ENCODE results near the gene MYO10.

MYO10 gene

GRCh38 chr5:16827755-16828154, 108.3 kb downstream of the MYO10 start:
- Histone ChIP-seq H3K4me1 (ENCODE audit: insufficient read depth, low read length) (no peaks in the 10 kb centered on the region), H3K27me3 (ENCODE audit: insufficient read depth, low read length, poor library complexity) (no peaks in the 10 kb centered on the region), H3K27ac (ENCODE audit: low read length) (no peak overlapping the region), H3K4me3 (ENCODE audit: low read depth in 1 of 2, low read length in 2 of 2) (no peak overlapping the region), H3K79me2 (ENCODE audit: insufficient read depth, low read length) (no peaks in the 10 kb centered on the region), H4K20me1 (ENCODE audit: insufficient read depth, low read length) (no peaks in the 10 kb centered on the region), H3K9ac (ENCODE audit: low read depth, low read length) (no peak overlapping the region), H3K9me3 (ENCODE audit: insufficient read depth, low read length, severe bottlenecking) (no peaks in the 10 kb centered on the region), H3K4me2 (ENCODE audit: insufficient read depth, low read length) (no peak overlapping the region), H2AFZ (ENCODE audit: low read depth, low read length) (no peak overlapping the region), H3K36me3 (ENCODE audit: insufficient read depth, low read length) (no peaks in the 10 kb centered on the region)
- DNase-seq, result no peak
- ATAC-seq (ENCODE audit: insufficient read depth, low read depth), result no peak
- TF ChIP-seq, protein P1, sequence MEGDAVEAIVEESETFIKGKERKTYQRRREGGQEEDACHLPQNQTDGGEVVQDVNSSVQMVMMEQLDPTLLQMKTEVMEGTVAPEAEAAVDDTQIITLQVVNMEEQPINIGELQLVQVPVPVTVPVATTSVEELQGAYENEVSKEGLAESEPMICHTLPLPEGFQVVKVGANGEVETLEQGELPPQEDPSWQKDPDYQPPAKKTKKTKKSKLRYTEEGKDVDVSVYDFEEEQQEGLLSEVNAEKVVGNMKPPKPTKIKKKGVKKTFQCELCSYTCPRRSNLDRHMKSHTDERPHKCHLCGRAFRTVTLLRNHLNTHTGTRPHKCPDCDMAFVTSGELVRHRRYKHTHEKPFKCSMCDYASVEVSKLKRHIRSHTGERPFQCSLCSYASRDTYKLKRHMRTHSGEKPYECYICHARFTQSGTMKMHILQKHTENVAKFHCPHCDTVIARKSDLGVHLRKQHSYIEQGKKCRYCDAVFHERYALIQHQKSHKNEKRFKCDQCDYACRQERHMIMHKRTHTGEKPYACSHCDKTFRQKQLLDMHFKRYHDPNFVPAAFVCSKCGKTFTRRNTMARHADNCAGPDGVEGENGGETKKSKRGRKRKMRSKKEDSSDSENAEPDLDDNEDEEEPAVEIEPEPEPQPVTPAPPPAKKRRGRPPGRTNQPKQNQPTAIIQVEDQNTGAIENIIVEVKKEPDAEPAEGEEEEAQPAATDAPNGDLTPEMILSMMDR (IDR thresholded peaks at IDR 0.05; ENCODE audit: borderline replicate concordance, extremely low read depth, low read length, poor library complexity, severe bottlenecking), result no peak
- no peak for TF ChIP-seq EZH2 (IDR thresholded peaks at IDR 0.05; ENCODE audit: borderline replicate concordance, low read depth, low read length, severe bottlenecking)

DNA sequence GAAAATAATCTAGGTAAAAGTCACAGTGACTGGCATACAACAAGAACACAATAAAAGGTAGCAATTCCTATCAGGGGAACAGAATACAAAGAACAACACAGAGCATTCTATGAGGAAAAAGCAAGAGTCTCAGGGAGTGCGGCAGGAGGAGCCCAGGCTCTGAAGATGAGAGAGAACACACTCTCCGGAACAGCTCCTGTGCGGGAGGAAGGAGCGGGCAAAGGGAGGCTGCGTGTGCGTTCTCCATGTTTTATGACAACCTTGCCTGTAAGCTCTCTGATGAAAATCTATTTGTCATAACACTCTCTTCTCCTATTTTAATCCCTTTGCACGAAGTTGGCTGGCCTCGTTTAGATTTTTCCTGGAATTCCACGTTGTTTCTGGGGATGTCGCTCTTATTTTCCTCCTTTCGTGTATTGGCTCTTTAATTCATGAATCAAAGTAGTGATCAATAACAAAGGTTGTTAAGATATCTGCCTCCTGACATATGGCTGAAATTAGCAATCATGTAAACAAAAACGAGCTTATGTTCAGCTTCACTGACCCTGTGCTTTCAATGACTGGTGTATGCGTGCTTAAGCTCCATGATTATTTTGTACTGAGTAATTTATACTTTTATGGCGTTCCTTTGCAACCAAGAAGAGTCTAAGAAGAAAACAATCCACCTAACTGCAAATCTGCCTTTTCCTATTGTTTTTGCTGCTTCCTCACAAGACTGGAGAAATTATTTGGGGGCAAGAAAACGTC, 109.5 kb downstream of the MYO10 start:
- Histone ChIP-seq H3K27me3 (ENCODE audit: insufficient read depth, low read length, poor library complexity) (no peaks in the 10 kb centered on the region), H2AFZ (ENCODE audit: low read depth, low read length) (no peak overlapping the region), H3K4me2 (ENCODE audit: insufficient read depth, low read length) (no peak overlapping the region), H4K20me1 (ENCODE audit: insufficient read depth, low read length) (no peaks in the 10 kb centered on the region), H3K36me3 (ENCODE audit: insufficient read depth, low read length) (no peaks in the 10 kb centered on the region), H3K9me3 (ENCODE audit: insufficient read depth, low read length, severe bottlenecking) (no peaks in the 10 kb centered on the region), H3K27ac (ENCODE audit: low read length) (no peak overlapping the region), H3K4me3 (ENCODE audit: low read depth in 1 of 2, low read length in 2 of 2) (no peak overlapping the region), H3K4me1 (ENCODE audit: insufficient read depth, low read length) (no peaks in the 10 kb centered on the region), H3K9ac (ENCODE audit: low read depth, low read length) (no peak overlapping the region), H3K79me2 (ENCODE audit: insufficient read depth, low read length) (no peaks in the 10 kb centered on the region)
- ATAC-seq (ENCODE audit: insufficient read depth, low read depth) (no peak), DNase-seq (no peak)
- TF ChIP-seq, protein P1 (IDR thresholded peaks at IDR 0.05; ENCODE audit: borderline replicate concordance, extremely low read depth, low read length, poor library complexity, severe bottlenecking), result no peak
- TF ChIP-seq EZH2 (IDR thresholded peaks at IDR 0.05; ENCODE audit: borderline replicate concordance, low read depth, low read length, severe bottlenecking), result no peak

- H4K20me1 ChIP-seq (ENCODE audit: insufficient read depth, low read length), result no peaks in the 10 kb centered on the region
- no peaks in the 10 kb centered on the region for H3K36me3 ChIP-seq (ENCODE audit: insufficient read depth, low read length)
- H3K27ac ChIP-seq (ENCODE audit: low read length), result no peak overlapping the region
- no peak overlapping the region for H2AFZ ChIP-seq (ENCODE audit: low read depth, low read length)
- no peak for DNase-seq
- H3K4me3 ChIP-seq (ENCODE audit: low read depth in 1 of 2, low read length in 2 of 2), result no peak overlapping the region
- ATAC-seq (ENCODE audit: insufficient read depth, low read depth), result no peak
- no peaks in the 10 kb centered on the region for H3K9me3 ChIP-seq (ENCODE audit: insufficient read depth, low read length, severe bottlenecking)
- H3K9ac ChIP-seq (ENCODE audit: low read depth, low read length), result no peak overlapping the region
- no peaks in the 10 kb centered on the region for H3K27me3 ChIP-seq (ENCODE audit: insufficient read depth, low read length, poor library complexity)
- no peaks in the 10 kb centered on the region for H3K4me1 ChIP-seq (ENCODE audit: insufficient read depth, low read length)
- H3K79me2 ChIP-seq (ENCODE audit: insufficient read depth, low read length), result no peaks in the 10 kb centered on the region
- no peak overlapping the region for H3K4me2 ChIP-seq (ENCODE audit: insufficient read depth, low read length)
- no peak for TF ChIP-seq EZH2 (IDR thresholded peaks at IDR 0.05; ENCODE audit: borderline replicate concordance, low read depth, low read length, severe bottlenecking)
- TF ChIP-seq, protein P1 (IDR thresholded peaks at IDR 0.05; ENCODE audit: borderline replicate concordance, extremely low read depth, low read length, poor library complexity, severe bottlenecking), result no peak
Measured at GRCh38 chr5:16819522-16820167, 116.4 kb downstream of the MYO10 start.
